ENCODE results near the gene DNAH7.

Gene DNAH7

GRCh38 chr2:196068271-196069209 is at the start of gene DNAH7:
DNAH7 (minus strand) TSS chr2:196068837; CDS start chr2:196068711, 126 bp downstream.
- DNase-seq, result peak; percentile 79 to 81
- no peak for TF ChIP-seq POLR2A (IDR thresholded peaks at IDR 0.05; ENCODE audit: low read length)
- TF ChIP-seq GATA1 (IDR thresholded peaks at IDR 0.05; ENCODE audit: low read depth, low read length), result no peak

DNA sequence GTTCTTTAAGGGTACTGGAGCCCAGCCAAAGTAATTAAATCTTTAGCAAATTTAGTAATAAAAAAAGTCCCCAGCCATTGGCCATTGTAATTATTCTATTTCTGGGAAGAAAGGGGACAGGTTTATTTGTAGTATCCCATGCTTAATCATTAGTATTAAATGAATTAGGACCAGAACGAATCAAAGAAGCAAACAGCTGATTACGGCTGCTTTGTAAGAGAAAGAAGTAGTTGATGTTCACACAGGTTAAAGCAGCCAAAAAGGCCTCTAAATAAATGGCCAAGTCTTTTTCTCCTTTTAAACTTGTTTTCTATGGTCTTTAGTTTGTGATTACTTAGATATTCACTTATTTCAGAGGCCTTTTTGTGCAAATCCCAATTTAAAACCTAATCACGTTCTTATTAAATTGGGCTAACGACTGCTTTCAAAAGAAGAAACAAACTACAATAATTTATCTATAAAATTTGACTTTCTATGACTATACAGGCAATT is 48.6 kb upstream of the DNAH7 start:
- no peak for DNase-seq
- no peak for TF ChIP-seq POLR2A (IDR thresholded peaks at IDR 0.05; ENCODE audit: low read length)
- TF ChIP-seq GATA1 (IDR thresholded peaks at IDR 0.05; ENCODE audit: low read depth, low read length), result no peak

DNA sequence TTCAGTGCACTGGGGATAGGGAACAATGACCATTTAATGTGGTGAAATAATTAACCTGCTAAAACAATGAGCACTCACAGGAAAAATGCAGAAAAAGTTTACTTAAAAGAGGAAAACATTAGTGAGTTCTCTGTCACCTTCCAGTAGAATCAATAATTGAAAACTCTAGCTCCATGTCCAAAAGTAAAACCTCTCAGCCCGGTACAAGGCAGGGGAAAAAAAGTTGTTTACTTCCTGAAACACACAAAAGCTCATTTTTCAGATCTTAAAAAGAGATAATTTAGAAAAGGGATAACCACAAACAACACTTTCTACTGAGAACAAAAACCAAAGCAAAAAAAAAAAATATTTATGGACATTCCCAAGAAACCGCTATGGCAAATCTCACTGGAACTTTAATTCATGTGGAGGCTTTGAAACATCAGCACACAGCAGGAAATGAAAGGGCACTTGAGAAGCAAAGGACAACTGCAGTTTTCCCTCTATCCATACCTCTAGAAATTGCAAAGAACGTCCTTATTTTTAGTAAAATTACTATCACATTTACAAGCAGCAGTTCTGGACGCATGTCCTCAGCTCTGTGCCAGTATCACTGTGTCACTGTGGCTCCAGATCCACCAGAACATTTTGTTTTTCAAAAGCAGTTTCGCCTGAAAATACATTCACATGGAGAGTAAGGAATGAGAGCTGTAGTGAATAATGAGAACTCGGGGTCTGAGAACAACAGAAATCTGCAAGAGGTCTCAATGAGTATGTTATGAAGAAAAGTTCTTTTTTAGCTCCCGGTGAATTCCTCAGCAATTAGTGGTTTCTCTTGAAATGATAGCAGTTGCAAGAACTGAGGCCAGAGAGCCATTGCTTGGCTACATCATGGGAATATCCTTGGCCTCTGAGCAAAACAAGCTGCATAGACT is 44.7 kb upstream of the DNAH7 start:
- DNase-seq, result no peak
- TF ChIP-seq POLR2A (IDR thresholded peaks at IDR 0.05; ENCODE audit: low read length) (no peak), GATA1 (IDR thresholded peaks at IDR 0.05; ENCODE audit: low read depth, low read length) (no peak)

DNA sequence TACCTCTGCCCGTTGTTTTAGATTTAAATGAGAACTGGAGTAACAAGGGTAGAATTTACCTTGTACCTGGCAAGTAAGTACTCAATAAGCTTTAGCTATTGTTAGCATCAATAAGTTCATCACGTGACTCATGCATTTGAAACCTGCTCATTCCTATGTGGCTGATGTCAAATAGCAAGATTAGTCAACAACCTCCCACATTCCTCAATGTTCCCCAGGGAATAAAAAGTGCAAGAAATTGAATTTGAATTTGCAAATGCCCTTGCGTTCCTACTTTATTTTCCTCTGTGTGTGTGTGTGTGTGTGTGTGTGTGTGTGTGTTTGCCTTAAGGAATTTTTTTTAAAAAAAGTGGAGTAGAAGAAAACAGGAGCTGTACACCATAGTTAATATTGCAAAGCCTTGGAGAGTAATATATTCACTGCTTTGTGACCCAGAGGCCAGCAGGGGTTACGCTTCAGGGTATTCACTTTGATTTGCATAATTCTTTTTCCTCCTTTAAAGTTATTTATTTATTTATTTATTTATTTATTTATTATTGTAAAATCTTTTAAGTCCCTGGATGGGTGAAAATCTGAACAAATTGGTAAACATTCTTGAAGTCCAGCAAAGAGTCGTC is 43.9 kb upstream of the DNAH7 start:
- TF ChIP-seq POLR2A (IDR thresholded peaks at IDR 0.05; ENCODE audit: low read length), result no peak
- no peak for TF ChIP-seq GATA1 (IDR thresholded peaks at IDR 0.05; ENCODE audit: low read depth, low read length)
- no peak for DNase-seq

- no peak for DNase-seq
- TF ChIP-seq GATA1 (IDR thresholded peaks at IDR 0.05; ENCODE audit: low read depth, low read length), result no peak
- no peak for TF ChIP-seq POLR2A (IDR thresholded peaks at IDR 0.05; ENCODE audit: low read length)
These were observed 40.0 kb upstream of the DNAH7 start for GRCh38 chr2:196108604-196109003.

- no peak for DNase-seq
- TF ChIP-seq GATA1 (IDR thresholded peaks at IDR 0.05; ENCODE audit: low read depth, low read length), result no peak
- no peak for TF ChIP-seq POLR2A (IDR thresholded peaks at IDR 0.05; ENCODE audit: low read length)
These were observed 37.3 kb upstream of the DNAH7 start for GRCh38 chr2:196105951-196106350.

GRCh38 chr2:196104066-196104465 is 35.4 kb upstream of the DNAH7 start:
- TF ChIP-seq GATA1 (IDR thresholded peaks at IDR 0.05; ENCODE audit: low read depth, low read length) (no peak), POLR2A (IDR thresholded peaks at IDR 0.05; ENCODE audit: low read length) (no peak)
- no peak for DNase-seq

- TF ChIP-seq POLR2A (IDR thresholded peaks at IDR 0.05; ENCODE audit: low read length), result no peak
- no peak for TF ChIP-seq GATA1 (IDR thresholded peaks at IDR 0.05; ENCODE audit: low read depth, low read length)
- no peak for DNase-seq
These were observed 35.0 kb upstream of the DNAH7 start for GRCh38 chr2:196103626-196104025.

- peak; percentile 56 to 64 for DNase-seq
- TF ChIP-seq GATA1 (IDR thresholded peaks at IDR 0.05; ENCODE audit: low read depth, low read length) (no peak), POLR2A (IDR thresholded peaks at IDR 0.05; ENCODE audit: low read length) (no peak)
These were observed 32.8 kb upstream of the DNAH7 start for GRCh38 chr2:196101325-196101991.

- no peak for DNase-seq
- TF ChIP-seq GATA1 (IDR thresholded peaks at IDR 0.05; ENCODE audit: low read depth, low read length), result no peak
- no peak for TF ChIP-seq POLR2A (IDR thresholded peaks at IDR 0.05; ENCODE audit: low read length)
These were observed 31.3 kb upstream of the DNAH7 start for GRCh38 chr2:196099916-196100315.

DNA sequence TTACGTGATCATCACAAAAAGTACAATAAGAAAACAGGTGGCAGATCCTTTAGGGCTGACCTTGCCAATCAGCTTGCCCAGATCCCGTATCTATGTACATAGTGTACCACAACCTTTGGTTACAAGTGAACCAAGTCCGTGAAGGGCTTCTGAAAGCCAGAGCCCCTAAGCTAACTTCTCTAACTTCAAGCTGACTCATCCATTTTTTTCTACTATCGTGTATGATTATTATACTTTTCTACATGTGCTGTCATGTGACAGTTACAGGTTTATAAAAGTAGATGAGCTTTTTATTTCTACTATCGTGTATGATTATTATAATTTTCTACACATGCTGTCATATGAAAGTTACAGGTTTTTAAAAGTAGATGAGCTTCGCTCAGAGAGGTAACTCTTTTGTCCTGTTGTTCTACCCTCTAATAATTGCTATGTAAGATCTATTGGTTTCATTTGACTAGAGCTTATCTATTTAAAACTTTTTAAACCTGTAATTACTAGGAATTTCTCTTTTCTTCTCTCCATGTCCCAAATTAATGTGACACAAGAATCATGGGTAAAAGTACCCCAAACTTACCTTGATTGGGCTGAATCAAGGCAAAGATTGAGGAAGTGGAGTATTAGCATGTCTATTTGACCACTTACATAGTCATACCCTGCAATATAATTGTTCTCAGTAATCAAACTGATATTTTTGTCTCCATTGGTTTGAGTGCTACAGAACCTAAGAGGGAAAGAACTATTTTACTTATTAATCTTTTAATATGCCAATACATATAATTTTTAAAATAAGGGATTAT is 29.4 kb upstream of the DNAH7 start:
- DNase-seq, result no peak
- TF ChIP-seq GATA1 (IDR thresholded peaks at IDR 0.05; ENCODE audit: low read depth, low read length), result no peak
- no peak for TF ChIP-seq POLR2A (IDR thresholded peaks at IDR 0.05; ENCODE audit: low read length)

DNA sequence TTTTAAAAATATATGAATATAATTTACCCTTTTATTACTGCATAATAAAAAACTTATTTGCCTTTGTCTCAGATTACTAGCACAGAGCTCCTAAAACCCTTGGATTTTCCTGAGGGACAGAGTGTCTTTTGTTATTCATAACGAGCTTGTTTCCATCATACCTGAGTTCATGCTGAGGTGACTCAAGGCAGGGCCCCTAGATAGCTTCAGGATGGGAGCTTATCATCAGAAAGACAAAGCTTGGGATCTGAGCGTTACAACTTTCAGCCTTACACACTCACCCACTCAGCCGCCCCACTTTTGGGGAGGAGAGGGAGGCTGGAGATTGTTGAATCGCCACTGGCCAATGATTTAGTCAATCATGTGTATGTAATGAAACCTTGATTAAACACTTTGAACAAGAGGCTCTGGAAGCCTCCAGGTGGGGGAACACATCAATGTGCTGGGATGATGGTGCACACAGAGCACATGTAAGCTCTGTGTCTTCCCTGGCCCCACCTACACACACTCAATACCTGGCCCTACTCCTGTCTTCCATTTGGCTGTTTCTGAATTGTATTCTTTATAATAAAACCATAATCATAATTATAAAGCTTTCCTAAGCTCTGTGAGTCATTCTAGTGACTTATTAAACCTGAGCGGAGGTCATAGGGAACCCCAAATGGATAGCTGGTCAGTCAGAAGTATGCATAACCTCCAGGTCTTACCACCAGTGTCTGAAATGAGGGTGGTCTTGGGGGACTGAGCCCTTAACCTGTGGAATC is 28.5 kb upstream of the DNAH7 start:
- no peak for DNase-seq
- TF ChIP-seq POLR2A (IDR thresholded peaks at IDR 0.05; ENCODE audit: low read length) (no peak), GATA1 (IDR thresholded peaks at IDR 0.05; ENCODE audit: low read depth, low read length) (no peak)
